Measurements from ENCODE around the gene LY86.
A peak's percentile ranks its signal among the peaks of the same experiment; 100 is the strongest.

Gene LY86

GRCh38 chr6:6588064-6588923 is at the start of gene LY86:
Gene LY86, plus strand, starts transcription at chr6:6588720. Its CDS starts 15 bp downstream, at chr6:6588735.
- Histone ChIP-seq H3K27me3 (ENCODE audit: control insufficient read depth, insufficient read depth, low read length) (no peaks in the 10 kb centered on the region), H3K36me3 (ENCODE audit: control insufficient read depth, insufficient read depth, low read length) (no peaks in the 10 kb centered on the region), H3K4me3 (ENCODE audit: low read length) (peak within 1 kb of the TSS; percentile 37), H3K27ac (ENCODE audit: low read depth, low read length) (no peak within 1 kb of the TSS), H3K4me1 (ENCODE audit: control insufficient read depth, insufficient read depth, low read length) (peaks cover 2% of the 10 kb centered on the region), H3K9ac (ENCODE audit: low read length) (no peak within 1 kb of the TSS)

GRCh38 chr6:6539036-6539435 is 49.5 kb upstream of the LY86 start:
- Histone ChIP-seq H3K36me3 (ENCODE audit: control insufficient read depth, insufficient read depth, low read length) (no peaks in the 10 kb centered on the region), H3K27me3 (ENCODE audit: control insufficient read depth, insufficient read depth, low read length) (no peaks in the 10 kb centered on the region), H3K27ac (ENCODE audit: low read depth, low read length) (no peak overlapping the region), H3K4me1 (ENCODE audit: control insufficient read depth, insufficient read depth, low read length) (no peaks in the 10 kb centered on the region), H3K9ac (ENCODE audit: low read length) (no peak overlapping the region), H3K4me3 (ENCODE audit: low read length) (no peak overlapping the region)

- Histone ChIP-seq H3K27me3 (ENCODE audit: control insufficient read depth, insufficient read depth, low read length) (peaks cover 10% of the 10 kb centered on the region), H3K4me3 (ENCODE audit: low read length) (no peak overlapping the region), H3K27ac (ENCODE audit: low read depth, low read length) (no peak overlapping the region), H3K36me3 (ENCODE audit: control insufficient read depth, insufficient read depth, low read length) (no peaks in the 10 kb centered on the region), H3K9ac (ENCODE audit: low read length) (no peak overlapping the region), H3K4me1 (ENCODE audit: control insufficient read depth, insufficient read depth, low read length) (peaks cover 3% of the 10 kb centered on the region)
These were observed 46.2 kb upstream of the LY86 start for GRCh38 chr6:6542357-6542756.

- Histone ChIP-seq H3K9ac (ENCODE audit: low read length) (no peak overlapping the region), H3K27ac (ENCODE audit: low read depth, low read length) (no peak overlapping the region)
These were observed 45.2 kb upstream of the LY86 start for GRCh38 chr6:6543181-6543879.

GRCh38 chr6:6545616-6546317 is 42.8 kb upstream of the LY86 start:
- Histone ChIP-seq H3K9ac (ENCODE audit: low read length) (no peak overlapping the region), H3K4me1 (ENCODE audit: control insufficient read depth, insufficient read depth, low read length) (peaks cover 3% of the 10 kb centered on the region), H3K27me3 (ENCODE audit: control insufficient read depth, insufficient read depth, low read length) (peaks cover 10% of the 10 kb centered on the region), H3K27ac (ENCODE audit: low read depth, low read length) (no peak overlapping the region), H3K4me3 (ENCODE audit: low read length) (peak overlapping the region; percentile 49), H3K36me3 (ENCODE audit: control insufficient read depth, insufficient read depth, low read length) (no peaks in the 10 kb centered on the region)

More at GRCh38 chr6:6543181-6543879, 45.2 kb upstream of the LY86 start:
- peaks cover 3% of the 10 kb centered on the region for H3K4me1 ChIP-seq (ENCODE audit: control insufficient read depth, insufficient read depth, low read length)
- H3K27me3 ChIP-seq (ENCODE audit: control insufficient read depth, insufficient read depth, low read length), result peaks cover 10% of the 10 kb centered on the region
- H3K4me3 ChIP-seq (ENCODE audit: low read length), result no peak overlapping the region
- no peaks in the 10 kb centered on the region for H3K36me3 ChIP-seq (ENCODE audit: control insufficient read depth, insufficient read depth, low read length)

GRCh38 chr6:6546318-6547109 is 42.0 kb upstream of the LY86 start:
- Histone ChIP-seq H3K9ac (ENCODE audit: low read length) (no peak overlapping the region), H3K27me3 (ENCODE audit: control insufficient read depth, insufficient read depth, low read length) (peaks cover 10% of the 10 kb centered on the region), H3K27ac (ENCODE audit: low read depth, low read length) (no peak overlapping the region), H3K4me3 (ENCODE audit: low read length) (peak overlapping the region; percentile 49), H3K4me1 (ENCODE audit: control insufficient read depth, insufficient read depth, low read length) (peaks cover 3% of the 10 kb centered on the region), H3K36me3 (ENCODE audit: control insufficient read depth, insufficient read depth, low read length) (no peaks in the 10 kb centered on the region)

GRCh38 chr6:6547110-6547879 is 41.2 kb upstream of the LY86 start:
- Histone ChIP-seq H3K27me3 (ENCODE audit: control insufficient read depth, insufficient read depth, low read length) (peaks cover 10% of the 10 kb centered on the region), H3K9ac (ENCODE audit: low read length) (no peak overlapping the region), H3K4me3 (ENCODE audit: low read length) (peak overlapping the region; percentile 49), H3K27ac (ENCODE audit: low read depth, low read length) (no peak overlapping the region), H3K36me3 (ENCODE audit: control insufficient read depth, insufficient read depth, low read length) (no peaks in the 10 kb centered on the region), H3K4me1 (ENCODE audit: control insufficient read depth, insufficient read depth, low read length) (peaks cover 3% of the 10 kb centered on the region)

- H3K9ac ChIP-seq (ENCODE audit: low read length), result no peak overlapping the region
- H3K27ac ChIP-seq (ENCODE audit: low read depth, low read length), result no peak overlapping the region
- H3K27me3 ChIP-seq (ENCODE audit: control insufficient read depth, insufficient read depth, low read length), result no peaks in the 10 kb centered on the region
- H3K4me1 ChIP-seq (ENCODE audit: control insufficient read depth, insufficient read depth, low read length), result no peaks in the 10 kb centered on the region
- no peak overlapping the region for H3K4me3 ChIP-seq (ENCODE audit: low read length)
- no peaks in the 10 kb centered on the region for H3K36me3 ChIP-seq (ENCODE audit: control insufficient read depth, insufficient read depth, low read length)
These were observed 32.3 kb upstream of the LY86 start for GRCh38 chr6:6556161-6556737.

GRCh38 chr6:6556738-6557503 is 31.6 kb upstream of the LY86 start:
- no peaks in the 10 kb centered on the region for H3K27me3 ChIP-seq (ENCODE audit: control insufficient read depth, insufficient read depth, low read length)
- no peaks in the 10 kb centered on the region for H3K4me1 ChIP-seq (ENCODE audit: control insufficient read depth, insufficient read depth, low read length)
- no peaks in the 10 kb centered on the region for H3K36me3 ChIP-seq (ENCODE audit: control insufficient read depth, insufficient read depth, low read length)
- H3K9ac ChIP-seq (ENCODE audit: low read length), result no peak overlapping the region
- no peak overlapping the region for H3K27ac ChIP-seq (ENCODE audit: low read depth, low read length)
- H3K4me3 ChIP-seq (ENCODE audit: low read length), result no peak overlapping the region

- no peak overlapping the region for H3K9ac ChIP-seq (ENCODE audit: low read length)
- no peaks in the 10 kb centered on the region for H3K27me3 ChIP-seq (ENCODE audit: control insufficient read depth, insufficient read depth, low read length)
- H3K4me1 ChIP-seq (ENCODE audit: control insufficient read depth, insufficient read depth, low read length), result no peaks in the 10 kb centered on the region
- no peaks in the 10 kb centered on the region for H3K36me3 ChIP-seq (ENCODE audit: control insufficient read depth, insufficient read depth, low read length)
- H3K27ac ChIP-seq (ENCODE audit: low read depth, low read length), result no peak overlapping the region
- no peak overlapping the region for H3K4me3 ChIP-seq (ENCODE audit: low read length)
These were observed 31.0 kb upstream of the LY86 start for GRCh38 chr6:6557504-6557839.

- Histone ChIP-seq H3K27ac (ENCODE audit: low read depth, low read length) (no peak overlapping the region), H3K4me3 (ENCODE audit: low read length) (no peak overlapping the region), H3K9ac (ENCODE audit: low read length) (no peak overlapping the region), H3K36me3 (ENCODE audit: control insufficient read depth, insufficient read depth, low read length) (no peaks in the 10 kb centered on the region), H3K4me1 (ENCODE audit: control insufficient read depth, insufficient read depth, low read length) (no peaks in the 10 kb centered on the region), H3K27me3 (ENCODE audit: control insufficient read depth, insufficient read depth, low read length) (no peaks in the 10 kb centered on the region)
These were observed 30.6 kb upstream of the LY86 start for GRCh38 chr6:6557886-6558285.
